HepG2 (cell line): ENCODE data around the gene GRK3. TPM values are rescaled to one million over a fixed set of nuclear protein-coding genes. Genes with fewer than 3 reads are reported as not detected.

Experiments
- CBX1 ChIP-seq: IDR thresholded peaks from one replicate; pipeline ENCODE4 v1.6.1; 2016; ENCODE audit warnings: antibody characterized with exemption, low read depth
- HNF1B ChIP-seq: sonication (generic); formaldehyde crosslinking; IDR thresholded peaks from 2 replicates; pipeline ENCODE4 v1.5.1; 2020; ENCODE audit warnings: mild to moderate bottlenecking, moderate library complexity, missing genetic modification reagents
- KAT8 ChIP-seq: IDR thresholded peaks from 2 replicates; pipeline ENCODE4 v1.6.1; 2016; ENCODE audit warnings: missing genetic modification reagents, missing compliant biosample characterization
- MBNL3 ChIP-seq: fragments of 250-450 bp; sonication (Bioruptor Pico); conservative IDR thresholded peaks from 2 replicates; pipeline ENCODE4 v1.8.0; 2022; ENCODE audit warnings: mild to moderate bottlenecking, inconsistent platforms
- MIER3 ChIP-seq: IDR thresholded peaks from 2 replicates; pipeline ENCODE4 v1.6.1; 2016; ENCODE audit warnings: missing compliant biosample characterization, borderline replicate concordance
- PCBP2 ChIP-seq: fragments of 200-400 bp; formaldehyde crosslinking; optimal IDR thresholded peaks from 2 replicates; pipeline ENCODE3; 2018; ENCODE audit warnings: low read length, low read depth; ENCODE audit not compliant: poor library complexity, severe bottlenecking
- RAD51 ChIP-seq: fragments of 450-650 bp; IDR thresholded peaks from 2 replicates; pipeline ENCODE4 v1.6.1; 2016; ENCODE audit warnings: borderline replicate concordance
- RXRA ChIP-seq: sonication (generic); formaldehyde crosslinking; IDR thresholded peaks from 2 replicates; pipeline ENCODE4 v1.5.1; 2020; ENCODE audit warnings: missing genetic modification reagents
- SMC3 ChIP-seq: IDR thresholded peaks from 2 replicates; pipeline ENCODE4 v1.6.1; 2011; ENCODE audit warnings: low read length, improper control_type of control experiment
- TCF7 ChIP-seq: sonication (generic); IDR thresholded peaks from 2 replicates; pipeline ENCODE4 v1.6.1; 2016; ENCODE audit warnings: antibody characterized with exemption, low read depth
- YEATS4 ChIP-seq: sonication (generic); formaldehyde crosslinking; IDR thresholded peaks from 2 replicates; pipeline ENCODE4 v1.4.0; 2020; ENCODE audit warnings: missing genetic modification reagents, borderline replicate concordance
- ZBTB10 ChIP-seq: sonication (generic); formaldehyde crosslinking; IDR thresholded peaks from 2 replicates; pipeline ENCODE4 v1.4.0; 2020; ENCODE audit warnings: missing genetic modification reagents, borderline replicate concordance
- ZMYM4 ChIP-seq: sonication (generic); formaldehyde crosslinking; IDR thresholded peaks from 2 replicates; pipeline ENCODE4 v1.8.1; 2023; ENCODE audit warnings: mild to moderate bottlenecking, missing genetic modification reagents
- ZNF264 ChIP-seq: sonication (generic); formaldehyde crosslinking; IDR thresholded peaks from 2 replicates; pipeline ENCODE4 v1.4.0; 2020; ENCODE audit warnings: missing genetic modification reagents
- ZNF350 ChIP-seq: sonication (generic); formaldehyde crosslinking; IDR thresholded peaks from 2 replicates; pipeline ENCODE4 v1.4.0; 2020; ENCODE audit warnings: mild to moderate bottlenecking, low read depth, missing genetic modification reagents, borderline replicate concordance
- ZNF550 ChIP-seq: sonication (generic); formaldehyde crosslinking; IDR thresholded peaks from 2 replicates; pipeline ENCODE4 v1.4.0; 2020; ENCODE audit warnings: mild to moderate bottlenecking, missing genetic modification reagents, borderline replicate concordance
- ZSCAN20 ChIP-seq: sonication (generic); formaldehyde crosslinking; IDR thresholded peaks from 2 replicates; pipeline ENCODE4 v1.4.0; 2020; ENCODE audit warnings: missing genetic modification reagents, mild to moderate bottlenecking, borderline replicate concordance
- polyA plus RNA-seq, 8 experiments: library from polyadenylated mRNA; depleted of rRNA in 3 of 8; stranded (reverse) in 7 of 8; unstranded in 1 of 8; fragments of >200 nt; fragmentation: Illumina TruSeq in 4 of 8; extraction: Trizol in 4 of 8; gene quantifications; 2 replicates each; pipeline versions ENCODE4 v1.2.1 to v1.2.3, GENCODE V29; 2011 to 2016; ENCODE audit warnings: low read depth in 4 of 8, missing spikeins in 1 of 8, mixed read lengths in 1 of 8; ENCODE audit not compliant: insufficient read depth in 1 of 8
- total RNA-seq, 5 experiments: library from RNA; depleted of rRNA; stranded (reverse); fragments of >200 nt; fragmentation: Illumina TruSeq; extraction: Trizol; gene quantifications; 2 replicates each; pipeline ENCODE4 v1.2.3, GENCODE V29; 2016; ENCODE audit warnings: low read depth in 1 of 5
- TF ChIP-seq, protein P1 (sequence below): sonication (generic); formaldehyde crosslinking; IDR thresholded peaks from 2 replicates; pipeline ENCODE4 v1.4.0; 2020; ENCODE audit warnings: missing genetic modification reagents, borderline replicate concordance
- TF ChIP-seq, protein P2 (sequence below): sonication (generic); formaldehyde crosslinking; IDR thresholded peaks from 2 replicates; pipeline ENCODE4 v1.9.0; 2021; ENCODE audit warnings: missing genetic modification reagents, borderline replicate concordance
- TF ChIP-seq, protein P3 (sequence below): sonication (generic); formaldehyde crosslinking; conservative IDR thresholded peaks from 2 replicates; pipeline ENCODE4 v1.8.0; 2022; ENCODE audit warnings: mild to moderate bottlenecking, moderate library complexity, missing genetic modification reagents

The GRK3 gene
- total and polyA plus RNA-seq, 2 of the 13 experiments (the other 11 are each of a cell fraction or from before 2014, with no cell fraction given) = 8.5 to 16.7 TPM

GRCh38 chr22:25563761-25564319 is 635 bp upstream of the GRK3 start (continued):
- TF ChIP-seq ZNF550 (CRISPR knock-in tag) (no peak), MBNL3 (CRISPR knock-in tag) (no peak), PCBP2 (no peak), TCF7 (peak; percentile 50), SMC3 (no peak), MIER3 (CRISPR knock-in tag) (0 out of 2 replicates have a peak, but pooled peaks have one; percentile 20), CBX1 (no peak), ZMYM4 (CRISPR knock-in tag) (no peak), RXRA (no peak), ZNF350 (CRISPR knock-in tag) (peak; percentile 77; the same call in 1 of the 2 replicates), ZNF264 (CRISPR knock-in tag) (no peak), HNF1B (CRISPR knock-in tag) (no peak; the same call in 1 of the 2 replicates), YEATS4 (CRISPR knock-in tag) (0 out of 2 replicates have a peak, but pooled peaks have one; percentile 1), RAD51 (no peak), KAT8 (no peak), ZSCAN20 (no peak), ZBTB10 (CRISPR knock-in tag) (peak; percentile 63; the same call in 1 of the 2 replicates)
- TF ChIP-seq, protein P1, sequence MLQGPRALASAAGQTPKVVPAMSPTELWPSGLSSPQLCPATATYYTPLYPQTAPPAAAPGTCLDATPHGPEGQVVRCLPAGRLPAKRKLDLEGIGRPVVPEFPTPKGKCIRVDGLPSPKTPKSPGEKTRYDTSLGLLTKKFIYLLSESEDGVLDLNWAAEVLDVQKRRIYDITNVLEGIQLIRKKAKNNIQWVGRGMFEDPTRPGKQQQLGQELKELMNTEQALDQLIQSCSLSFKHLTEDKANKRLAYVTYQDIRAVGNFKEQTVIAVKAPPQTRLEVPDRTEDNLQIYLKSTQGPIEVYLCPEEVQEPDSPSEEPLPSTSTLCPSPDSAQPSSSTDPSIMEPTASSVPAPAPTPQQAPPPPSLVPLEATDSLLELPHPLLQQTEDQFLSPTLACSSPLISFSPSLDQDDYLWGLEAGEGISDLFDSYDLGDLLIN (CRISPR knock-in tag) = no peak
- TF ChIP-seq, protein P2, sequence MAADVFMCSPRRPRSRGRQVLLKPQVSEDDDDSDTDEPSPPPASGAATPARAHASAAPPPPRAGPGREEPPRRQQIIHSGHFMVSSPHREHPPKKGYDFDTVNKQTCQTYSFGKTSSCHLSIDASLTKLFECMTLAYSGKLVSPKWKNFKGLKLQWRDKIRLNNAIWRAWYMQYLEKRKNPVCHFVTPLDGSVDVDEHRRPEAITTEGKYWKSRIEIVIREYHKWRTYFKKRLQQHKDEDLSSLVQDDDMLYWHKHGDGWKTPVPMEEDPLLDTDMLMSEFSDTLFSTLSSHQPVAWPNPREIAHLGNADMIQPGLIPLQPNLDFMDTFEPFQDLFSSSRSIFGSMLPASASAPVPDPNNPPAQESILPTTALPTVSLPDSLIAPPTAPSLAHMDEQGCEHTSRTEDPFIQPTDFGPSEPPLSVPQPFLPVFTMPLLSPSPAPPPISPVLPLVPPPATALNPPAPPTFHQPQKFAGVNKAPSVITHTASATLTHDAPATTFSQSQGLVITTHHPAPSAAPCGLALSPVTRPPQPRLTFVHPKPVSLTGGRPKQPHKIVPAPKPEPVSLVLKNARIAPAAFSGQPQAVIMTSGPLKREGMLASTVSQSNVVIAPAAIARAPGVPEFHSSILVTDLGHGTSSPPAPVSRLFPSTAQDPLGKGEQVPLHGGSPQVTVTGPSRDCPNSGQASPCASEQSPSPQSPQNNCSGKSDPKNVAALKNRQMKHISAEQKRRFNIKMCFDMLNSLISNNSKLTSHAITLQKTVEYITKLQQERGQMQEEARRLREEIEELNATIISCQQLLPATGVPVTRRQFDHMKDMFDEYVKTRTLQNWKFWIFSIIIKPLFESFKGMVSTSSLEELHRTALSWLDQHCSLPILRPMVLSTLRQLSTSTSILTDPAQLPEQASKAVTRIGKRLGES (CRISPR knock-in tag) = no peak
- TF ChIP-seq, protein P3, sequence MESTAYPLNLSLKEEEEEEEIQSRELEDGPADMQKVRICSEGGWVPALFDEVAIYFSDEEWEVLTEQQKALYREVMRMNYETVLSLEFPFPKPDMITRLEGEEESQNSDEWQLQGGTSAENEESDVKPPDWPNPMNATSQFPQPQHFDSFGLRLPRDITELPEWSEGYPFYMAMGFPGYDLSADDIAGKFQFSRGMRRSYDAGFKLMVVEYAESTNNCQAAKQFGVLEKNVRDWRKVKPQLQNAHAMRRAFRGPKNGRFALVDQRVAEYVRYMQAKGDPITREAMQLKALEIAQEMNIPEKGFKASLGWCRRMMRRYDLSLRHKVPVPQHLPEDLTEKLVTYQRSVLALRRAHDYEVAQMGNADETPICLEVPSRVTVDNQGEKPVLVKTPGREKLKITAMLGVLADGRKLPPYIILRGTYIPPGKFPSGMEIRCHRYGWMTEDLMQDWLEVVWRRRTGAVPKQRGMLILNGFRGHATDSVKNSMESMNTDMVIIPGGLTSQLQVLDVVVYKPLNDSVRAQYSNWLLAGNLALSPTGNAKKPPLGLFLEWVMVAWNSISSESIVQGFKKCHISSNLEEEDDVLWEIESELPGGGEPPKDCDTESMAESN (CRISPR knock-in tag) = 0 out of 2 replicates have a peak, but pooled peaks have one; percentile 16
